Measurements from ENCODE around the gene APPBP2. TPM values are rescaled to one million over a fixed set of nuclear protein-coding genes. Genes with fewer than 3 reads are reported as not detected.
"Not testable (repeated sequence)": the region's sequence is repeated elsewhere in the genome, so short reads cannot be mapped to it uniquely, and the experiment has no call there.

APPBP2 gene
- total and polyA plus RNA-seq, 11 donors = 2.5 to 28.7 (median 14.0) TPM

DNA sequence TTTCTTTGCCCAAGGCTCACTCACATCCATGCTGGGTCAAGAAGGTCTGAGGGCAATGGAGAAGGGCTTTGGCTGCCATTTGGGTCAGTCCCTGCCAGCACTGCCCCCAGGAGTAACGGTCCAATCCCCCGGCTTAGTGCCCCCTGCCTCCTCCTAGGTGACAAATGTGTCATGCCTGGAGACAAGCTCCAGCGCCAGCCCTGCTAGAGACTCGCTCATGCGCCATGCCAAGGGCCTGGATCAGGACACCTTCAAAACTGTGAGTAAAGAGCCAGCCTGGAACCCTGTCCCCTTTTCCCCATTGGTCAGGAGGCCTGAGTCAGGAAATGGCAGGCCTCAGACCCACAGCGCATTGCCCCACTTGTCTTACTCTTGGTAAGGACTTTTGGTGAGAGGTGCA is 100.4 kb downstream of the APPBP2 start:
- Histone ChIP-seq H3K9me3 (no peaks in the 10 kb centered on the region), H3K27ac (no peak overlapping the region), H3K36me3 (no peaks in the 10 kb centered on the region), H3K4me3 (no peak overlapping the region), H3K4me1 (peaks cover 0 to 18% (median 8%) of the 10 kb centered on the region in 12 donors), H3K27me3 (no peaks in the 10 kb centered on the region)
- ATAC-seq (no peak), DNase-seq (no peak)
- no peak for TF ChIP-seq CTCF (IDR thresholded peaks at IDR 0.05)
- TF ChIP-seq POLR2A (IDR thresholded peaks at IDR 0.05) = no peak
- WGBS, 4 donors = 85 to 90% (median 87%) methylated on average over 5 to 6 of the region's 6 CpGs
- intact Hi-C loops (cut with DNase I) = loop anchor here in 1 of 10 donors (5.0 kb wide), 1 partner anchor 212 kb away; no protein-coding TSS in a partner anchor

DNA sequence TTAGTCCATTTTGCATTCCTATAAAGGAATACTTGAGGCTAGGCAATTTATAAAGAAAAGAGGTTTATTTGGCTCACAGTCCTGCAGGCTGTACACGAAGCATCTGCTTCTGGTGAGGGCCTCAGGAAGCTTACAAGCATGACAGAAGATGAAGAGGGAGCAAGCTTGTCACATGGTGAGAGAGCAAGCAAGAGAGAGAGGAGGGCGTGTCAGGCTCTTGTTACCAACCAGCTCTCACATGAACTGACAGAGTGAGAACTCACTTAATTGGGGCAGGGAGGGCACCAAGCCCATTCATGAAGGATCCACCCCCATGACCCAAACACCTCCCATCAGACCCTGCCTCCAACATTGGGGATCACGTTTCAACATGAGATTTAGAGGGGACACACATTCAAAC is 102.2 kb downstream of the APPBP2 start:
- ATAC-seq = no peak
- Histone ChIP-seq H3K27ac (no peak overlapping the region), H3K27me3 (no peaks in the 10 kb centered on the region), H3K9me3 (no peaks in the 10 kb centered on the region), H3K4me3 (no peak overlapping the region), H3K4me1 (peaks cover 0 to 18% (median 8%) of the 10 kb centered on the region in 12 donors), H3K36me3 (no peaks in the 10 kb centered on the region)
- intact Hi-C loops (cut with DNase I) = no loop called here
- WGBS, 4 donors = 80 to 87% (median 84%) methylated on average over 3 of the region's 3 CpGs
- no peak for DNase-seq
- TF ChIP-seq CTCF (IDR thresholded peaks at IDR 0.05) (no peak), POLR2A (IDR thresholded peaks at IDR 0.05) (no peak)

GRCh38 chr17:60422162-60422665 is 103.8 kb downstream of the APPBP2 start, which contains the start of gene CHCT1:
Gene CHCT1 (plus strand): TSS chr17:60422489. CDS start chr17:60422593, 104 bp downstream.
- Histone ChIP-seq H3K27ac (peak within 1 kb of the TSS in 5 of 12 donors; percentile 8 to 58 (median 35)), H3K27me3 (no peaks in the 10 kb centered on the region), H3K4me1 (peaks cover 0 to 18% (median 8%) of the 10 kb centered on the region in 12 donors), H3K9me3 (no peaks in the 10 kb centered on the region), H3K36me3 (no peaks in the 10 kb centered on the region), H3K4me3 (peak within 1 kb of the TSS; percentile 33 to 68 (median 54))
- TF ChIP-seq POLR2A (IDR thresholded peaks at IDR 0.05) (no peak), CTCF (IDR thresholded peaks at IDR 0.05) (no peak)
- intact Hi-C loops (cut with DNase I) = no loop called here
- 66 to 77% (median 72%) methylated on average over 18 of the region's 18 CpGs for WGBS, 4 donors
- peak in 2 of 5 donors; percentile 13 to 23 for DNase-seq
- peak in 2 of 4 donors; percentile 8 to 17 for ATAC-seq

- Histone ChIP-seq H3K27me3 (no peaks in the 10 kb centered on the region), H3K36me3 (no peaks in the 10 kb centered on the region), H3K4me3 (peak overlapping the region; percentile 33 to 68 (median 54)), H3K4me1 (peaks cover 0 to 18% (median 9%) of the 10 kb centered on the region in 12 donors), H3K27ac (peak overlapping the region in 5 of 12 donors; percentile 8 to 58 (median 35)), H3K9me3 (no peaks in the 10 kb centered on the region)
- intact Hi-C loops (cut with DNase I) = no loop called here
- WGBS, 4 donors = 2 to 7% (median 4%) methylated on average over 29 to 66 of the region's 66 CpGs
- DNase-seq = peak; percentile 66 to 87 (median 72)
- TF ChIP-seq POLR2A (IDR thresholded peaks at IDR 0.05) = no peak
- TF ChIP-seq CTCF (IDR thresholded peaks at IDR 0.05) = peak; percentile 82 to 99 (median 93)
- peak; percentile 68 to 98 (median 96) for ATAC-seq
These were observed 104.5 kb downstream of the APPBP2 start for GRCh38 chr17:60421273-60422161.

GRCh38 chr17:60419875-60420274 is 106.2 kb downstream of the APPBP2 start:
- DNase-seq; H3K9me3 ChIP-seq; H3K27me3 ChIP-seq; intact Hi-C loops (cut with DNase I); H3K4me3 ChIP-seq; H3K36me3 ChIP-seq; ATAC-seq; H3K27ac ChIP-seq: not testable (repeated sequence)
- 92 to 97% (median 94%) methylated on average over 7 of the region's 7 CpGs for WGBS, 4 donors
- H3K4me1 ChIP-seq = peaks cover 0 to 18% (median 9%) of the 10 kb centered on the region in 12 donors

GRCh38 chr17:60419003-60419402 is 107.0 kb downstream of the APPBP2 start:
- H3K9me3 ChIP-seq; H3K36me3 ChIP-seq; intact Hi-C loops (cut with DNase I); H3K27ac ChIP-seq; H3K27me3 ChIP-seq; ATAC-seq; DNase-seq; H3K4me3 ChIP-seq: not testable (repeated sequence)
- H3K4me1 ChIP-seq = peaks cover 0 to 18% (median 9%) of the 10 kb centered on the region in 12 donors
- 93 to 99% (median 96%) methylated on average over 4 of the region's 4 CpGs for WGBS, 4 donors
